LNCAP (cell line): Measurements from ENCODE around the gene HAND2.

ENCODE experiments used
- CTCF ChIP-seq: fragments of 450-650 bp; IDR thresholded peaks from 2 replicates; pipeline ENCODE4 v1.5.1; 2017; ENCODE audit warnings: mild to moderate bottlenecking

HAND2 gene

DNA sequence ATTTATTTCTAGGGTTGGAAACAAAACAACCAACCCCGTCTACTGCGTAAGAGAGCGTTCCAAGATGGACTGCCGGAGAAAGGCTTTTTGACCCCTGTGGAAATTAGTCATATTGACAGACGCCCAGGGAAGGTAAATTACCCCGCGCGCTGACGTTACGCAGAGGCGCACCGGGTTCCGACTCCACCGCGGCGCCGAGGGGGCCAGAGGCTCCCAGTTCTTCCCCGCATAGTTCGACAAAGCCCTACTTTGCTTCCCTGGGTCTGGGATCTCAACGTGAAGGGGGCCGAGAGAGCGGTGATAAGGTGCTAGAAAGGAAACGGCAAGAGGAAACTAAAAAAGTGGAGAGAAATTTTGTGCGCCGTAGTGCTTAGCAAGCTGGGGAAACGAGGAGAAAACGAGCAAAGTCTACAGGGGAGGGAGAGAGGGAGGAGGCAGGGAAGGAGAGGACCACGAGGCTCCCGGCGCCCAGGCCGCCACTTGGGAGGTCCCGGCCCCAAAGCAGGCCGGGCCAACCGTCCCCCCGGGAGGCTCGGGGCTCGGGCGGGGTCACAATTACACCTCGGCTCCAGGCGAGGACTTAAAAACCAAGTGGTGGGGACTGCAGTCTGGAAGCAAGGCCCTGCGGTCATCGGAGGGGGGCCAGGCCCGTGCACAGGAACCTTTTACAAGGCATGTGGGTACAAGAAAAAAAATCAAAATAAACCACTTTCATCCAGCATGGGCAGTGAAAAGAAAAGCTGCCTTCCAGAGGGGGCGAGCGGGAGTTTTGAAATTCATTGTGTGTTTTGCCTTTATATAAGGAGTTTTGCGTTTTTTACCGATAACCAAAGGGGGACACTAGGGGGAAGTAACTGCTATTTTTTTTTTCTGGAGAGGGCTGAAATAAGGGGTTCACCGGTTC is 13.2 kb downstream of the HAND2 start:
- no peak for TF ChIP-seq CTCF

DNA sequence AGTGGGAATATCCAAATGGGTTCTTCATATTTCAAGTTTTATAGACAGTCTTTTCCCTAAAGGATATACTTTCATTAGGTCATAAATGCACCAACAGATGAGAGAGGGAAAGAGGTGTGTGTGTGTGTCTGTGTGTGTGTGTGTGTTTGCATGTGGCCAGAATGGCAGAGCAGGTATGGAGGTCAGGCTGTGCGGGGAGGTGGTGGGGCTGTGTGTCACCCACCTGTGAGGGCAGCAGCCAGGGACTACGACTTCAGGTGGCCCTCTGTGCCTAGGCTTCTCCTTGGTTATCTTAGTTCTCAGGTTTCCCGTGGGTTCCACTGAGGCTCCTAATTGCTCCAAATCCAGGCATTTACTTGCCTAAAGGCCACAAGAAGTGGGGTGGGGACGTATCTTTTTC is 14.6 kb downstream of the HAND2 start:
- no peak for TF ChIP-seq CTCF

- TF ChIP-seq CTCF = no peak
Measured at GRCh38 chr4:173514641-173515217, 15.3 kb downstream of the HAND2 start.

DNA sequence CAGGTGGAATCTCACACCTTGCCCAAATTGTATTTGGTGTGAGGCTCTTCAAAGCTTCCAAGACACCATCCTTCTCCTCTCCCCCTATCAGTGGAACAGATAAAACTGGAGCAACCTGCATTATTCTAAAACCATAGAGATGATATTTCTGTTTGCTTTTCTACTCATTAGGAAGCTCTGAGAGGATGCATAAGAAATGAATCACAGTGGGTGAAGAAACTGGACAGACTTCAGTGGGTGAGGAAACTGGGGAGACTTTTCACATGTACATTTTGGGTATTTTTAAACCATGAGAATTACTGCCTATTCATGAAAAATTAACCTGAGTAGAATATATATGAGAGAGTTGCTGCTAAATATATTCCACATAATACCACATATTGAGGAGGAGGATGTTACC is 16.4 kb downstream of the HAND2 start:
- no peak for TF ChIP-seq CTCF

- no peak for TF ChIP-seq CTCF
Measured at GRCh38 chr4:173511787-173512361, 18.2 kb downstream of the HAND2 start.

GRCh38 chr4:173509036-173510001 is 20.7 kb downstream of the HAND2 start:
- no peak for TF ChIP-seq CTCF
